ENCODE results near the gene PTPRN2. TPM values are rescaled to one million over a fixed set of nuclear protein-coding genes. Genes with fewer than 3 reads are reported as not detected.

Gene PTPRN2
- polyA plus RNA-seq, 6 donors from 2014 or later, result 1.4 to 4.6 (median 3.8) TPM

GRCh38 chr7:158320328-158320727 is 267.3 kb downstream of the PTPRN2 start:
- Mint-ChIP-seq H3K4me1 (no peaks in the 10 kb centered on the region), H3K4me3 (no peak overlapping the region), H3K36me3 (no peaks in the 10 kb centered on the region), H3K9me3 (peaks cover 2 to 15% (median 5%) of the 10 kb centered on the region in 7 donors), H3K27me3 (peaks cover 0 to 7% (median 5%) of the 10 kb centered on the region in 3 donors), H3K27ac (peak overlapping the region in 1 of 6 donors; percentile 80)
- no peak for DNase-seq
- no peak for ATAC-seq (ENCODE audit: low read depth in 2 of 2)

- Mint-ChIP-seq H3K36me3 (no peaks in the 10 kb centered on the region), H3K9me3 (peaks cover 2 to 14% (median 8%) of the 10 kb centered on the region in 7 donors), H3K4me3 (no peak overlapping the region), H3K27me3 (peaks cover 0 to 7% (median 5%) of the 10 kb centered on the region in 3 donors), H3K4me1 (no peaks in the 10 kb centered on the region), H3K27ac (no peak overlapping the region)
- no peak for ATAC-seq (ENCODE audit: low read depth in 2 of 2)
- DNase-seq, result no peak
These were observed 269.1 kb downstream of the PTPRN2 start for GRCh38 chr7:158318511-158318913.

GRCh38 chr7:158317238-158318205 is 270.1 kb downstream of the PTPRN2 start:
- DNase-seq (no peak), ATAC-seq (ENCODE audit: low read depth in 2 of 2) (no peak)
- H3K27ac Mint-ChIP-seq, result peak overlapping the region in 1 of 6 donors; percentile 34
- H3K4me3 Mint-ChIP-seq, result no peak overlapping the region
- peaks cover 0 to 7% (median 5%) of the 10 kb centered on the region in 3 donors for H3K27me3 Mint-ChIP-seq
- no peaks in the 10 kb centered on the region for H3K36me3 Mint-ChIP-seq
- no peaks in the 10 kb centered on the region for H3K4me1 Mint-ChIP-seq
- H3K9me3 Mint-ChIP-seq, result peaks cover 0 to 17% (median 10%) of the 10 kb centered on the region in 7 donors

- DNase-seq (no peak), ATAC-seq (ENCODE audit: low read depth in 2 of 2) (no peak)
- H3K36me3 Mint-ChIP-seq, result no peaks in the 10 kb centered on the region
- no peaks in the 10 kb centered on the region for H3K4me1 Mint-ChIP-seq
- H3K9me3 Mint-ChIP-seq, result peaks cover 3 to 24% (median 18%) of the 10 kb centered on the region in 7 donors
- H3K27ac Mint-ChIP-seq, result no peak overlapping the region
- H3K27me3 Mint-ChIP-seq, result peaks cover 0 to 7% (median 5%) of the 10 kb centered on the region in 3 donors
- no peak overlapping the region for H3K4me3 Mint-ChIP-seq
These were observed 271.1 kb downstream of the PTPRN2 start for GRCh38 chr7:158316466-158317031.

- Mint-ChIP-seq H3K27me3 (peaks cover 0 to 7% (median 5%) of the 10 kb centered on the region in 3 donors), H3K9me3 (peaks cover 3 to 24% (median 18%) of the 10 kb centered on the region in 7 donors), H3K27ac (no peak overlapping the region), H3K36me3 (no peaks in the 10 kb centered on the region), H3K4me1 (no peaks in the 10 kb centered on the region), H3K4me3 (no peak overlapping the region)
- no peak for ATAC-seq (ENCODE audit: low read depth in 2 of 2)
- no peak for DNase-seq
These were observed 271.7 kb downstream of the PTPRN2 start for GRCh38 chr7:158315881-158316280.

- ATAC-seq (ENCODE audit: low read depth in 2 of 2) (no peak), DNase-seq (no peak)
- Mint-ChIP-seq H3K9me3 (peaks cover 3 to 24% (median 19%) of the 10 kb centered on the region in 7 donors), H3K27me3 (peaks cover 0 to 7% (median 3%) of the 10 kb centered on the region in 3 donors), H3K36me3 (no peaks in the 10 kb centered on the region), H3K27ac (no peak overlapping the region), H3K4me1 (no peaks in the 10 kb centered on the region), H3K4me3 (no peak overlapping the region)
These were observed 272.3 kb downstream of the PTPRN2 start for GRCh38 chr7:158315326-158315725.

DNA sequence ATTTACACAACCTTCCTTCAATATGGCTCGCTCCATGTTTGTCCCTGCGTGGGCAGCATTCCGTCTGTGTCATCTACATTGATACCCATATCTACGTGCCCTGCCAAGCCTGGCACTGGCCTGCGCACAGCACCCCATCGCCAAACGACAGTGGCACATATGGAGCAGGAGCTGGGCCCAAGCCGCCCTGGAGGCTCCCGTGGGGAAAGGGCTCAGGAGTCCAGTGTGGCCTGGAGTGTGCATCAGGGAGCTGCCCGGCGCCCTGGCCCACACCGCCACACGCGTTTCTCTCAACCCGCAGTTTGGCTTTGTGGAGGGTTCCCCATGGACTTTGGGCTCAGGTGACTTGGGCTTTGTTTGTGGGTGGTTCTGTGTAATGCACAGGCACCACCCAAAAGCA is 273.2 kb downstream of the PTPRN2 start:
- H3K27me3 Mint-ChIP-seq, result no peaks in the 10 kb centered on the region
- H3K27ac Mint-ChIP-seq, result no peak overlapping the region
- DNase-seq (no peak), ATAC-seq (ENCODE audit: low read depth in 2 of 2) (no peak)
- H3K4me1 Mint-ChIP-seq, result no peaks in the 10 kb centered on the region
- H3K36me3 Mint-ChIP-seq, result no peaks in the 10 kb centered on the region
- peak overlapping the region in 1 of 8 donors; percentile 32 for H3K4me3 Mint-ChIP-seq
- H3K9me3 Mint-ChIP-seq, result peaks cover 9 to 29% (median 27%) of the 10 kb centered on the region in 7 donors

DNA sequence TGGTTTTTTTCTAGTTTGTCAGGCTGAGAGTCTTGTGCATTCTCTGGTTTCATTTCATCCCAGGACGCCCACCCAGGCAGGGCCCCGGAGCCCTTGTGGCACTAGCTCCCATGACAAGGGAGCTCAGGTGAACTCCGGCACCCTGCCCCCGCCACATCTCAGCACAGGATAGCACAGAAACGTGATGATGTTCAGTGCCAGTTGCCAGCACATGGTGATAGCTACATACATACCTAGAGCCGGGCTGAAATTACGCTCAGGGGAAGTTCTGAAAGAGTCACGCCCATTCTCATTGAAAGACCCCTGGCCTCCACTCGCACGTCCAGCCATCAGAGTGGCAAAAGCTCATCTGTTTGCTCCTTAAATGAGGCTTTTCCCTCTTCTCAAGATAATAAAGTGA is 273.7 kb downstream of the PTPRN2 start:
- Mint-ChIP-seq H3K9me3 (peaks cover 9 to 33% (median 28%) of the 10 kb centered on the region in 7 donors), H3K4me3 (no peak overlapping the region), H3K27ac (peak overlapping the region in 1 of 6 donors; percentile 33), H3K36me3 (no peaks in the 10 kb centered on the region), H3K4me1 (no peaks in the 10 kb centered on the region), H3K27me3 (no peaks in the 10 kb centered on the region)
- ATAC-seq (ENCODE audit: low read depth in 2 of 2) (no peak), DNase-seq (no peak)

GRCh38 chr7:158312789-158313188 is 274.8 kb downstream of the PTPRN2 start:
- no peak overlapping the region for H3K27ac Mint-ChIP-seq
- no peak for ATAC-seq (ENCODE audit: low read depth in 2 of 2)
- H3K9me3 Mint-ChIP-seq, result peaks cover 12 to 45% (median 34%) of the 10 kb centered on the region in 7 donors
- no peak for DNase-seq
- H3K4me3 Mint-ChIP-seq, result no peak overlapping the region
- H3K36me3 Mint-ChIP-seq, result peaks cover 0 to 5% of the 10 kb centered on the region in 2 donors
- H3K4me1 Mint-ChIP-seq, result no peaks in the 10 kb centered on the region
- H3K27me3 Mint-ChIP-seq, result no peaks in the 10 kb centered on the region

DNA sequence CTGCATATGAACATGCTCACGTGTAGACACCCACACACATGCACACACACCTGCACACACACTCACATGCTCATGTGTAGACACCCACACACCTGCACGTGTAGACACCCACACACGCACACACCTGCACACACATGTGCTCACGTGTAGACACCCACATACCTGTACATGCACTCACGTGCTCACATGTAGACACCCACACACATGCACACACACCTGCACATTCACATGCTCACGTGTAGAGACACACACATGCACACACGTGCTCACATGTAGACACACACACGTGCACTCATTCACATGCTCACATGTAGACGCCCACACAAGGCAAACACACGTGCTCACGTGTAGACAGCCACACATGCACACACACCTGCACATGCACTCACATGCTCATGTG is 275.8 kb downstream of the PTPRN2 start:
- H3K27me3 Mint-ChIP-seq, result no peaks in the 10 kb centered on the region
- H3K27ac Mint-ChIP-seq, result no peak overlapping the region
- H3K9me3 Mint-ChIP-seq, result peaks cover 12 to 45% (median 37%) of the 10 kb centered on the region in 7 donors
- H3K36me3 Mint-ChIP-seq, result peaks cover 0 to 5% of the 10 kb centered on the region in 2 donors
- DNase-seq (no peak), ATAC-seq (ENCODE audit: low read depth in 2 of 2) (no peak)
- no peaks in the 10 kb centered on the region for H3K4me1 Mint-ChIP-seq
- peak overlapping the region in 1 of 8 donors; percentile 34 for H3K4me3 Mint-ChIP-seq

DNA sequence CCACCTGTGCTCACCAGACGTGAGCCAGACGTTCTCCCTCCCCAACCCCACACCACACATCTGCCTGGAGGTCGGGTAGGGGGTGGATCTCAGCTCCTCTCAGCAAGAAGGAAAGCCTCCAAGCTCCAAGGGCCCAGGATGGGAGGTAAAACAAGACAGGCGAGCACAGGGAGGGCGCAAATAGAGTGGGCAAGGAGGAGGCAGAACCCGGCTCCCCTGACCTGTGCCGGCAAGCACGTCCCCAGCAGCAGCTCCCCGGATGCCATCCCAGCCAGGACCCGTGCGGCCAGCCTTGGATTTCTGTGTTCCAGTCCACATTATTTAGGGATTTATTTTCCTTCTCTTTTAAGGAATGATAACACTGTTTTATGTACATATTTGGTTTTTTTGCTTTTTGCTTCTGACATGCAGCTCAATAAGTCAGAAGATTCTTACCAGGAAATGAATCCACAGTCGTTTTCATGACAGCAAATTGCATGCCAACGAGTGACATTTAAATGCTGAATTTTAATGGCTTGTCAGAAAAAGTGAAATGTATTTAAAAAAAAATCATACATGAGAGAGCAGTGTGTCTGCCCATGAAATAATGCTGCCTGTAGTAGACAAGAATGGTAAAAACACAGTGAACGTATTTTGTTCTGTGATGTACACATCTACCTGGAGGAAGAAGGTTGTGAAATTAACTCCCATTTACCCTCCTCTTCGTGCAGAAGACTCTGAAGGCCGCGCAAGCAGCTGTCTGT is 276.5 kb downstream of the PTPRN2 start:
- ATAC-seq (ENCODE audit: low read depth in 2 of 2) (no peak), DNase-seq (no peak)
- H3K9me3 Mint-ChIP-seq, result peaks cover 16 to 49% (median 38%) of the 10 kb centered on the region in 7 donors
- no peaks in the 10 kb centered on the region for H3K4me1 Mint-ChIP-seq
- H3K27ac Mint-ChIP-seq, result no peak overlapping the region
- H3K36me3 Mint-ChIP-seq, result peaks cover 0 to 5% of the 10 kb centered on the region in 2 donors
- no peaks in the 10 kb centered on the region for H3K27me3 Mint-ChIP-seq
- H3K4me3 Mint-ChIP-seq, result no peak overlapping the region

DNA sequence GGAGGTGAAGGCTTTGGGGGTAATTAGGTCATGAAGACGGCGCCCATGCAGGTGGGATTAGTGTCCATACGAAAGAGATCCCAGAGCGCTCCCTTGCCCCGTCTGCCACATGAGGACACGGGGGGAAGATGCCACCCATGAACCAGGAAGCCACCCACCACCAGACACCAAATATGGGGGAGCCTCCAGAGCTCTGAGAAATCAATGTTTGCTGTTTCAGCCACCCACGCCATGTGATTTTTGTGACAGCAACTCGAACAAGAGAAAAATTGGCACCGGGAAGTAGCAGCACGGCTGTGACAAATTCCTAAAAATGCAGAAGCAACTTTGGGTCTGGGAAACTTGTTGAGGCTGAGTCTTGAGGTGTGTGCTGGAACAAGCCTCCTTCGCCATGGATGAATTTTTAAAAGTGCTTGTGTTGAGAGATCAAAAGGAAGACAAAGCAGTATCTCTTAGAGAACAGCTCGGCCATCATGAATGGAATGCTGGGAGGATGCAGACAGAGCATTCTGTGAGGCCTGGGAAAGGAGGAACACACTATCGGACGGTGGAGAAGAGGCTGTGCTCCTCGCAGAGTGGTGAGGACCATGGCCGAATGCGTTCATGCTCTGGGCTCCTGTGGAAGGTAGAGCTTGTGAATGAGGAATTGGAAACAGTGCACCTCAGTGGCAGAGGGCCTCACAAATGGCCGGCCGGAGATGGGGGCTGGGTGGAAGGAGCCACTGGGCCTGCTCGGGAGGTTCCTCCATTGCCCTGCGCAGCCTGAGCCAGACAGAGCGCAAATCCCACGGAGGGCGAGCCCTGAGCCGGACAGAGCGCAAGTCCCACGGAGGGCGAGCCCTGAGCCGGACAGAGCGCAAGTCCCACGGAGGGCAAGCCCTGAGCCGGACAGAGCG is 277.5 kb downstream of the PTPRN2 start:
- H3K4me3 Mint-ChIP-seq, result no peak overlapping the region
- no peak for DNase-seq
- peaks cover 16 to 48% (median 34%) of the 10 kb centered on the region in 7 donors for H3K9me3 Mint-ChIP-seq
- no peak overlapping the region for H3K27ac Mint-ChIP-seq
- H3K27me3 Mint-ChIP-seq, result no peaks in the 10 kb centered on the region
- peaks cover 0 to 5% of the 10 kb centered on the region in 2 donors for H3K36me3 Mint-ChIP-seq
- no peak for ATAC-seq (ENCODE audit: low read depth in 2 of 2)
- no peaks in the 10 kb centered on the region for H3K4me1 Mint-ChIP-seq
